ENCODE results near the gene AKAP6.

AKAP6 gene, protein sequence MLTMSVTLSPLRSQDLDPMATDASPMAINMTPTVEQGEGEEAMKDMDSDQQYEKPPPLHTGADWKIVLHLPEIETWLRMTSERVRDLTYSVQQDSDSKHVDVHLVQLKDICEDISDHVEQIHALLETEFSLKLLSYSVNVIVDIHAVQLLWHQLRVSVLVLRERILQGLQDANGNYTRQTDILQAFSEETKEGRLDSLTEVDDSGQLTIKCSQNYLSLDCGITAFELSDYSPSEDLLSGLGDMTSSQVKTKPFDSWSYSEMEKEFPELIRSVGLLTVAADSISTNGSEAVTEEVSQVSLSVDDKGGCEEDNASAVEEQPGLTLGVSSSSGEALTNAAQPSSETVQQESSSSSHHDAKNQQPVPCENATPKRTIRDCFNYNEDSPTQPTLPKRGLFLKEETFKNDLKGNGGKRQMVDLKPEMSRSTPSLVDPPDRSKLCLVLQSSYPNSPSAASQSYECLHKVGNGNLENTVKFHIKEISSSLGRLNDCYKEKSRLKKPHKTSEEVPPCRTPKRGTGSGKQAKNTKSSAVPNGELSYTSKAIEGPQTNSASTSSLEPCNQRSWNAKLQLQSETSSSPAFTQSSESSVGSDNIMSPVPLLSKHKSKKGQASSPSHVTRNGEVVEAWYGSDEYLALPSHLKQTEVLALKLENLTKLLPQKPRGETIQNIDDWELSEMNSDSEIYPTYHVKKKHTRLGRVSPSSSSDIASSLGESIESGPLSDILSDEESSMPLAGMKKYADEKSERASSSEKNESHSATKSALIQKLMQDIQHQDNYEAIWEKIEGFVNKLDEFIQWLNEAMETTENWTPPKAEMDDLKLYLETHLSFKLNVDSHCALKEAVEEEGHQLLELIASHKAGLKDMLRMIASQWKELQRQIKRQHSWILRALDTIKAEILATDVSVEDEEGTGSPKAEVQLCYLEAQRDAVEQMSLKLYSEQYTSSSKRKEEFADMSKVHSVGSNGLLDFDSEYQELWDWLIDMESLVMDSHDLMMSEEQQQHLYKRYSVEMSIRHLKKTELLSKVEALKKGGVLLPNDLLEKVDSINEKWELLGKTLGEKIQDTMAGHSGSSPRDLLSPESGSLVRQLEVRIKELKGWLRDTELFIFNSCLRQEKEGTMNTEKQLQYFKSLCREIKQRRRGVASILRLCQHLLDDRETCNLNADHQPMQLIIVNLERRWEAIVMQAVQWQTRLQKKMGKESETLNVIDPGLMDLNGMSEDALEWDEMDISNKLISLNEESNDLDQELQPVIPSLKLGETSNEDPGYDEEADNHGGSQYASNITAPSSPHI (N-terminal part only)

DNA sequence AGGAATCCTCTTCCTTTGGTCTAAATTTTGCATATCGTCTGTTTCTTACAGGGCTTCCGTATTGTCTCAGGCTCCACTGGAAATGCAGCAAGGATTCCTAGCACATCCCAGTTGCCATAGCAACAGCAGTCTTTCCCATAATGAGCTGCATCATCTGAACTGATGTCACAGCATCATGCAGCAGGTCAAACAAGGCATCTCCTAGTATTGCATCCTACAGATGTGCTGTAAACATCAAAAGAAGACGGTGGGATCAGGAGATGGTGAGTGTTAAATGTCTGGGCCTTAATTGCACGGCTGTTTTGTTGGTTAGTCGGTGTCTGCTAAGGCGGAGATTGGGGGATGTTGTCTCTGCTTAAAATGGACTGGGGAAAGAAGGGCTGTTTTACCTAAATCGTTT is at the start of gene AKAP6:
Gene AKAP6 (plus strand): TSS at position 153 of the 400 bp plus-strand sequence. CDS start 104,196 bp downstream, outside the sequence.
- no peak for DNase-seq (ENCODE audit: low read depth in 2 of 3, low spot score in 1 of 3)

DNA sequence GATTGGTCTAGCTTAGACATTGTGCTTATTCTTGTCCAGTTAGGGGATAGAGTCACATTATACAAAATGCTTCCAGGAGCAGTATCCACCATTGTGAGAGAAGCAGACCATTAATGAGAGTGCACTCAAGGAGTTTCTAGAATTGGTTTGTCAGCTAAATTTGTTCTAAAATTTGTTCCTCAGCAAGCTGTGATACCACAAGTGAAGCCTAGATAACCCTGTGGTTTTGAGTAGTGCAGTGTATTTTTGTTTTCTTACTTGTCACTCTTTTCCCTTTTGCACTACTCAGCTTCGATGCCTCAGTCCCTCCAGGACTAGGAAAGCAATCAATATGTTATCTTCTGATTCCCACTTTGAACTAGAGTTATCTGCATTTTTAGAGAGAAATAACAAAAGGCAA is 42.5 kb upstream of the AKAP6 start:
- DNase-seq (ENCODE audit: low read depth in 2 of 3, low spot score in 1 of 3), result no peak

DNA sequence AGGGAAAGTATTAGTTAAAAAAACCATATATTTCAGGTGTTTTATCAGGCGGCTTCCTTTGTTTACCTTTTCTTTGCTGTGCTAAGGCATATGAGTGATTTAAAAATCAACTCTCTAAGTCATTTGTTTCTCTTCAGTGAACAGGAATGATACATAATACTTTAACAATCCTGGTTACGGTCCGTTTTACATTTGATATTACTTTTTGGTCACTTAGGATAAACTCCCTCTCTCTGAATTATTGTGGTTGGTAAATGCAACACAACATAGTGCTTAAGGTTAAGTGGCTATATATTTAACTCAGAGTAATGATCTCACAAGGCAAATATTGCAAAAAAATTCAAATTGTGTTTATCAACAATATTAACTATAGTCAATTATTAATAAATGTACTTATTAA is 32.7 kb upstream of the AKAP6 start:
- no peak for DNase-seq (ENCODE audit: low read depth in 2 of 3, low spot score in 1 of 3)

DNA sequence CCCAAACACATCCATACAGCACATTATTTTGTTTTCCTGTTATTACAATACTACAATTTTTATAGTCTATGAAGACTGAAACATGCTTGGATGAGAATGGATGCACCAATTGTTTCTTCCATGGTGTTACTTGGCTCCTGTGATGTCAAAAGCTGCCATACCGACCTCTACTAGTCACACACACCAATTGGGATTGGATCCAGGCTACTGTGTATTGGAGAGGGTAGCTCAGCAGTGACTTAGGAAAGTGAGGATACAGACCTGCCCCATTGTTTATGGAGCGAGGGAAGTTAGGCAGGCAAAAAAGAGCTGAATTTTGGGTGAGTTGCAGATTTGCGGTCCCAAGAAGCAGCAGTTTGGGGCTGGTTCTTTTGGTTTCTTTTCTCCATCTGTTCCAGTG is 30.8 kb upstream of the AKAP6 start:
- no peak for DNase-seq (ENCODE audit: low read depth in 2 of 3, low spot score in 1 of 3)

DNA sequence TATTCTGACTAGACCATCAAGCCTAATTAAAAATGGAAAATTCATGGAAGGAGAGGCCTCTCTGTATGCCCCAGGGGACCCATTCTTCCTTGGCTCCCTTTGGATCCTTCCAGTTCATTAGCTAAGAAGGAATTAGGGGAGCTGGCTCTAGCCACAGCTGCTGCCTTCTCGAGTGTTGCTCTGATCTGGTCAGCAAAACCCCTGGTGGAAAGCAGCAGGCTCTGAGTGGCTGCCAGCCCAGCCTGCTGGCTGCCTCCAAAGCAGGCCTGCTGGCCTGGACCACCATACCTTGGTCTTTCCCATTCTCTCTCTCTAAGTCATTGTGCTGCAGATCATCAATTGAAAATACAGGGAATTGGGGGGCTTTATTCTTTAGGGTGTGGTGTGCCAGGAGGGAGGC is 29.0 kb upstream of the AKAP6 start:
- DNase-seq (ENCODE audit: low read depth in 2 of 3, low spot score in 1 of 3), result no peak

DNA sequence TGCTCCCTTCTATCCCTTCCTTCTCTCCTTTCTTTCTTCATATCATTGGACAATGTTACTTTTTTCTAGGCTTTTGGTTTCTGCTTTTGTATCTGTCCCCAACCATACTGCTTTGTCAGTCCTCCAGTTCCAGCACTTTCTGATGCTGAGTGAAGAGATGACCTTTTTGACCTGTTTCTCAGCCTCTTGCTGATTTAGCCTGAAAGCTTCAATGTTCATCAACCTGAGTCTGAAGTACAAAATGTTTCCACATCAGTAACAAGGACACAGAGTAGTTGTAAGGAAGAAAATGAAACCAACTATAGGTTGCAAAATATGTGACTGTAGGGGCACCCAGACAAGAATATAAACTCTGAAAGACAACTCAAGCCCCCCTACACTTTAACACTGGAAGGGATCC is 25.2 kb upstream of the AKAP6 start:
- DNase-seq (ENCODE audit: low read depth in 2 of 3, low spot score in 1 of 3), result no peak

DNA sequence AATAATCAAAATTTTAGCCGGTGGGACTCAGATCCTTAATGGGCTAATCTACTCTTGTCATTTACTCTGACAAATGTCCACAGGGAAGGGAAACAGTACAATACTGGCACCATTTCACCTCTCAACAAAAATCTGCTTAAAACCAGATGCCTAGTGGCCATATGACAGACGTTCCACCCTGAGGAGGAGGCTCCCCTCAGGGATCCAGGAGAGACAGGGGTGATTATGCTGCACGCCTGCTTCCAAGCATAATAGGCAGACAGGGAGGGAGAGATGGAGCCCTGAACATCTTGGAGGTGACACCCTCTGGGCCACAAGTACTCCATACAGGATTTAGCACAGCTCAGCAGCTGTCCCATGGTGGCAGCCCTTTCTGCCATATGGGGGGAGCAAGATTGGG is 24.8 kb upstream of the AKAP6 start:
- no peak for DNase-seq (ENCODE audit: low read depth in 2 of 3, low spot score in 1 of 3)

DNA sequence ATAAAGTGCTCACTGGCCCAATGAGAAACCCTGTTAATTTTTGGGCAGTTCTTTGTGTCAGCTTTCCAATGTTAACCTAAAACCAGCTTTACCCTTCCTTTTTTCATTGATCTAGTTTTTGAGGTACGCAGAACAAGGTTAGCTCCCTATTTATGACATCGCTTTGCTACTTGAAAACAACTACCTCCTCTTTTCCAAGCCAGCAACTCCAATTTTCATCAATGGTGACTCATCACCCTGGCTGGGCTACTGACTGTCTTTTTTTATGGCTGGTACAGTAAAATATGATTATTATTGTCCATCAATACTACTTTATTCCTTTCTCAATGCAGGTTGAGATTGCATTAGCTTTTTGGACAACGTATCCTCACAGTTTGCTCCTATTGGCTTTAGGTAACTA is 22.5 kb upstream of the AKAP6 start:
- DNase-seq (ENCODE audit: low read depth in 2 of 3, low spot score in 1 of 3), result no peak

DNA sequence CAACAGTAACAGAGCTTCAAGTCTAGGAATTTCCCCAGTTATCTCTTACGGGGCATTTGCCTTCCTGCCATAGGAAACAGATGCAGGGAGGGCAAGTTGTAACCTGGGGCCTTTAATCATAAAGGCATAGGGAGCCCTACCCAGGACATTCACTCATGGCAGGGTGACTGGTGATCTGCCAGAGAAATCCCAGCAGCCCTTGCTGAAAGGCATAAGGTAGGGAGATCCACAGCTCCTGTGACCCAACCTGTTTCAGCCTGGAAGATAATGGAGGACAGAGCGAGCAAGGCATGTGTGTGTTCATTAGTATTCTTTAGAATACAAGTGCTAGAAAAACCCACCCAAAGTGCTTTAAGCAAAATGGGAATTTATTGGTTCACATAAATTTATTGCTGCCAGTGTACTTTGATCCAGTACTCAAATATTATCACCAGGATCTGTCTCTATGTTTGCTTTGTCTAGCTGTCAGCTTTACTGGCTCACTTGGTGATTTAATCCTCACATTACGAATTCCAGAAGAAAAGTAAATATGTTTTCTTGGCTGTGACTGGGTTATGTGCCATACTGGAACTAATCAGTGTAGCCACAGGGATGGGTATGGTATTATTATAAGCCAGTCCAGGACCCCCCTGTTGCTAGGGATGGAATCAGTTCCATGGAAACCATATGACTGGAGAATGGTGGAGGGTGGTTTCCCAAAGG is 21.1 kb upstream of the AKAP6 start:
- DNase-seq (ENCODE audit: low read depth in 2 of 3, low spot score in 1 of 3), result no peak

DNA sequence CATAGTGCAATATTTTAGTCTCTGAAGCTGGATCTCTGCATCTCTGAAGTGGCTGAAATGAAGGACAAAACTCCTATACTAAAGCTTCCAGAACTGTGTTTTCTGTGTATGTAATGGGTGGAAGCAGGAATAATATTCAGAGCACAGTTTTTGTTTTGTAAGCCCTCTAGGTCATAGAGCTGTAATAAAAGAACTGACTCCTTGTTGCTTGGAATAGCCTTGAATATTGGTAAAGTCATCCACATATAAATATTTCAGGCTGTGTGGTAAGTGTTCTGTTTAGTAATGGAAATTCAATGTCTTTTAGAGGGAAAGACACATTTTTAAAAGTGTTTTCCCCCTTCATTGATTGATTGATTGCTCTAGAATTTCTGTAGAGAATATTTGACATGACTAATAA is 18.2 kb upstream of the AKAP6 start:
- no peak for DNase-seq (ENCODE audit: low read depth in 2 of 3, low spot score in 1 of 3)

DNA sequence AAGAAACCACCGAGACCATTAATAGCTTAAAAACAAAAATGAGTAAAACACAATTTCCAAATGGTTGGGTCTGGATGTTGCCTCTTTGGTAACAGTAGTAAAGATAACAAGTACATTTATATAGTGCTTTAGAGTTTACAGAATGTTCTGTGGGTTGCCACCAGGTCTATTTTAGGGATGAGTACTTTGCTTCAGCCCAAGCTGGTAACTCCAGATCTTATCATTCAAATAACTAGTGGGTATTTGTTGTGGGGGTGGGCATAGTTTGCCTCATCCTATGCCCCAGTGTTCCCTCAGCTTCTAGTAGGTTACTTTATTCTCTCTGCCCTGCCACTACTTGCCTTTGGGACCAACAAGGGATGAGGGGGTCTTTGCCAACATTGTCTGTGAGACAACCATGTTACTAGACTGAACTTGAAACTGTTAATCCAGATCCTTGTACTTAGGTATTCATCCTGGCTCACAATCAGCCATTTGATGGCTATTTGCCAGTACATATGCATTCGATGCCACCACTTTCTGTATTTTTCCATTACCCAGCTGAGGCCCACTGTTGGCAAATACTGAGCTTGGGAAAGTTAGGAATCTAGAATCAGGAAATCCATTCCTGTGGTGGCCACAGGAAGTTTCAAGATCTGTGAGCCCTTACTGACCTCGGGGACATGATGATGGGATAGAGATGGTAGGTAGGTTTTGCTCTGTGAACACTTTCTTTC is 17.6 kb upstream of the AKAP6 start:
- DNase-seq (ENCODE audit: low read depth in 2 of 3, low spot score in 1 of 3), result no peak

DNA sequence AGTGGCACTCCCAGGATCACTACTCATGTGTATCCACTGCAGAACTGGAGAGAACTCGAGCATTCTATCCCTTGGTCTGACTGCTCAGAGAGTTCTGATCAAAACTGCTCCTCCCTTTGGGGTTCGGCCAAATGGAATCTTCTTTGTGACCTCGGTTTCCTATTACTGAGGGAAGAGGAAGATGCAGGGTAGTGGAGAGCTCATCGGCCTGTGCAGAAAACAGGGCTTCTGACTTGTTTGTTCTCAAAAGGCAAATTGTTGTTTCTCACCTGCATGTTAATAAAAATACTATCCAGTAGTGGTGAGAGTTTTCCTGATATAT is 17.1 kb upstream of the AKAP6 start:
- no peak for DNase-seq (ENCODE audit: low read depth in 2 of 3, low spot score in 1 of 3)

DNA sequence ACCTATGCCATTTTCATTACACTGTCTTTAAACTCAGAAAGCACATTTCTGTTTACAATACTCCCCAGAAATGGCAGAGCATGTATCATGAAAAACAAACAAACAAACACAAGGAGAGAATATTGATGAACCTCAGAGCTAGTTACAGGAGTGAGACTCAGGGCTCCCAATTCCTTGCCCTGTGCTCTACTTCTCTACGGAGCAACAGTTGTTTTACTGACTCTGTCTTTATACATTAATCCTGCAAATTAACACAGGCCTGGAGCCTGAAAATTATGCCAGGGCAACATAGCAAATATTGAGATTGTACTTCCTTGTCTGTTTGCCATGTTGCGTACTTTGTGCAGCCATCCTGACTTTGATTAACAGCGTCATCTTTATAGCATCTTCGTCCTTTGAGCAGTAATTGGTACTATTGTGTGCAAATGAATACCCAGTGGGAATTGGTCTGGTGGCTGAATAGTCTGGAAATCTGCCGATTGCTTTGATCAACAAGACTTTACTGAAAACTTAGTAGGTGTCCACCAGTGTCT is 15.2 kb upstream of the AKAP6 start:
- no peak for DNase-seq (ENCODE audit: low read depth in 2 of 3, low spot score in 1 of 3)

DNA sequence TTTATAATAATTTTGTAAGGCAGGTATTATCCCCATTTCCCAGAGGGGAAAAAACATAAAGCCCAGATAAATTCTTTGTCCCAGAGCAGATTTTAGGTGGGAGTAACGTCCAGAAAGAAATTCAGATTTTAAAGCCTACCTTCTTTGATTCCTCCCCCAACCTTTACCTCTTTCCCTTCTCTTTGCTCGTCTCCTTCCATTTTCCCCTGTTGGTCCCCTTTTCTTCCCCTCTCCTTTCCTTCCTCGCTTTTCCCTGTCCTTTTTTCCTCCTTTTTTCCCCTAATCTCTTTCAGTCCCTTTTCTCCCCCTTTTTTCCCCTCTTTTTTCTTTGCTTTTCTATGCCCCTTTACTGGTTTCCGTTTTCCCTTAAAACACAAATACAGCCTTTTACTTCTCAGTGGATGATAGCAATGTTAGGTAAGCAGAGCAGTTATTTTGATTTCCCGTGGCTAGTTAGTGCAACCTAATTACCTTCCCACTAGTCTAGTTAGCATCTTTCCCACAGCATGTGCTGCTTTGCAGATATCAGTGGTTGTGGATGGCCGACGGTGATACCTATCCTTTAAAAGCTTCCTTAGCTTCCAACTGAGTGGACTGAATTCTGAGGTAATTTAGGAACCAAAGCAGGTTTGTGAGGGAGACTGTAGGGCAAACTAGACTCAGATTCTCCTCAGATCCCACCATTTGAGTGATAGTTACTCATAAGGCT is 10.9 kb upstream of the AKAP6 start:
- DNase-seq (ENCODE audit: low read depth in 2 of 3, low spot score in 1 of 3), result no peak

DNA sequence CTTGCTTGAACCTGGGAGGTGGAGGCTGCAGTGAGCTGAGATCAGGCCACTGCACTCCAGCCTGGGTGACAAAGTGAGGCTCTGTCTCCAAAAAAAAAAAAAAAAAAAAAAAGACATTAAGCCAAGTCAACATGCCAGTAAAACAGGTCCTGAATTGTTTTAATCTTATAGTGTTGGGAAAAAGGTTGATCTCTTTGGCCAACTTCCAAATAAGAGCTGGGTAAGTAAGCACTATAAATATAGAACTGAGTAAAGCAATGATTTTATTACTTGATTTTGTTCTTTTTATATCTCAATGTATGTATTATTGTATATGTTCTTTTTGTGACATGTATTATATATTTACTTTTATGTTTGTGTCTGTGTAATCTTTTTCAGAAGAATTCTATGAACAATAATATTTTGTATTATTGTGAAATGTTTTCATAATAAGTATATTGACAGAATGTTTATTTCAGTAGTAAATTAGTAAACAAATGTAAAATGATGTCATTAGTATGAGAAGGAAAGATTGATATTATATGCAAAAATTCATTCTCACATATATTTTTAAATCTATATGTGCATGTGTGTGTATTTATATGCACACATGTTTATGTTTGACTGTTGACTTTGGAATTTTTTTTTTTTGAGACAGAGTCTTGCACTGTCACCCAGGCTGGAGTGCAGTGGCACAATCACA is 9.6 kb upstream of the AKAP6 start:
- DNase-seq (ENCODE audit: low read depth in 2 of 3, low spot score in 1 of 3), result no peak

DNA sequence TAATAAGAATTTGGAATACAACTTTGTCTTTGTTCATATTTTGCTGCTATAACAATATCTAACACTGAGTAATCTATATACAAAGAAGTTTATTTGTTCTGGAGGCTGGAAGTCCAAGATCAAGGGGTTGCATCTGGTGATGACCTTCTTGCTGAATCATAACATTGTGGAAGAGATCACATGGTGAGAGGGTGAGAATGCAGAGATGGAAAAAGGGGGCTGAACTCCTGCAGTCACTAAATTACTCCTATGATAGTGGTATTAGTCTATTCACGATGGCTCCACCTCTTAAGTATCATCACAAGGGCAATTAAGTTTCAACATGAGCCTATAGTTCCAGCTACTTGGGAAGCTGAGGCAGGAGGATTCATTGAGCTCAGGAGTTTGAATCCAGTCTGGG is 4.5 kb upstream of the AKAP6 start:
- DNase-seq (ENCODE audit: low read depth in 2 of 3, low spot score in 1 of 3), result no peak

DNA sequence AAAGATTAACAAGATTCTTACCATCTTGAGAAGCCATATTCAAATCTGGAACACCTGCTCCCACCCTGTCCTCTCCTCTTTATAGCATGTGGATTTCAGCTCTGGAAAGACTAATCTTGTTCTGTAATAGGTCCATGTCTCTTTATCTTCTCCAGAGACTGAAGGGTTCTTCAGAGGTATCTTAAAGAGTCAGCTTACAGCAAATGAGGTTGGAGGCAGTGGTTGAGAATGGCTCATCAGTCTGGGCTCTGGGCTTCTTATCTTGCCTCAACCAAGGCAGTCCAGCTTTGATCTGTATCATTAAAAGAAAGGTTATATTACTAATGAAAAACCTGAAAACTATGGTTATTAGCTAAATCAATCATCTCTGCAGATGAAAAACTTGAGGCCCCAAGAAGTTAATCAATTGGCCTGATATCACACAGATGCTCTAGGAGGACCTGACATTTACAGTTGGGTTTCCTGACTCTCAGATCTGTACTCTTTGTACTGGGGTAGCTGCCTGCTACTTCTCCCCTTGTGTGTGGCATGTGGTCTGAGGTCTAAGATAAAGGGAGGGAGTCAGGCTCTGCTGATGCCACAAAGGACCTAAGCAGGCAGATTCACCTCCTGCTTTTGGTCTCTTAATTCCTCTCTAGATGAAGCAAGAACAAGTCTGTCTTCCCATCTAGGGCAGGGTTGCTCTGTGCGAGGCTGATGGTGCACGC is 1.7 kb upstream of the AKAP6 start:
- no peak for DNase-seq (ENCODE audit: low read depth in 2 of 3, low spot score in 1 of 3)

DNA sequence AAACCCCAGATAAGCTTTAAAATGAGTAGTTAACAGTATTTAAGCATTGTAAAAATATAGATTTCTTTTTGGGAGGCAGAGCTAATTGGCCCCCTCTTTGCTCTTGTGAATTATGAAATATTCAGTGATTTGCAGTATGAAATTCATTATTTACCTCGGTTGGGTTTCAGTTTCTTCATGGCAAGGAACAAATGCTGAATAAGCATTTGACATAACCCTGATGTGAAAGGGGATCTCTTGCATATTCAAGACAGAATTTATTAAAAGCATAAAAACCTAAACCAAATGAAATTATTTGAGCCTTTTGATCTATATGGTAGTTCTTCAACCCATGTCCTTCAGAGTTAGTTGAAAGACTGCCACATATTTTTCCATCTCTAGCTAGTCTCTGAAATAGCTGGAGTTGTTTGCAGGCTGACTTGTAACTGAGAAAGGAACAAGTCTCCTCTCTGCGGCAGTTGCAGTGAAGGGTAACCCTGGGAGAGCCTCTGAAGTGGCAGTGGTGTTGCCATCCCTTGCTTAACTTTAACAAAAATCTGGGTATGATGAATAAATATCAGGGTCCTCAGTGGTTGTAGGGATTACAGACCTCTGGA is 690 bp downstream of the AKAP6 start:
- no peak for DNase-seq (ENCODE audit: low read depth in 2 of 3, low spot score in 1 of 3)

Measured in stimulated activated CD4-positive, alpha-beta T cell treated with anti-CD3 and anti-CD28 coated beads, Interleukin-12 subunit alpha, Interleukin-12 subunit beta, amount 100 ng/mL, for 48 hours (primary cell).